ENCODE measurements around the gene FILIP1L. TPM values are rescaled to one million over a fixed set of nuclear protein-coding genes. Genes with fewer than 3 reads are reported as not detected.

The FILIP1L gene
- total RNA-seq, 1 experiment from 2014 or later, result 4.3 TPM

- peaks cover 12% of the 10 kb centered on the region for H3K4me1 ChIP-seq (ENCODE audit: insufficient read depth, low read length, poor library complexity, severe bottlenecking)
- TF ChIP-seq EZH2 (IDR thresholded peaks at IDR 0.05; ENCODE audit: borderline replicate concordance, low read depth, low read length, poor library complexity, severe bottlenecking), result no peak
- TF ChIP-seq, protein P1, sequence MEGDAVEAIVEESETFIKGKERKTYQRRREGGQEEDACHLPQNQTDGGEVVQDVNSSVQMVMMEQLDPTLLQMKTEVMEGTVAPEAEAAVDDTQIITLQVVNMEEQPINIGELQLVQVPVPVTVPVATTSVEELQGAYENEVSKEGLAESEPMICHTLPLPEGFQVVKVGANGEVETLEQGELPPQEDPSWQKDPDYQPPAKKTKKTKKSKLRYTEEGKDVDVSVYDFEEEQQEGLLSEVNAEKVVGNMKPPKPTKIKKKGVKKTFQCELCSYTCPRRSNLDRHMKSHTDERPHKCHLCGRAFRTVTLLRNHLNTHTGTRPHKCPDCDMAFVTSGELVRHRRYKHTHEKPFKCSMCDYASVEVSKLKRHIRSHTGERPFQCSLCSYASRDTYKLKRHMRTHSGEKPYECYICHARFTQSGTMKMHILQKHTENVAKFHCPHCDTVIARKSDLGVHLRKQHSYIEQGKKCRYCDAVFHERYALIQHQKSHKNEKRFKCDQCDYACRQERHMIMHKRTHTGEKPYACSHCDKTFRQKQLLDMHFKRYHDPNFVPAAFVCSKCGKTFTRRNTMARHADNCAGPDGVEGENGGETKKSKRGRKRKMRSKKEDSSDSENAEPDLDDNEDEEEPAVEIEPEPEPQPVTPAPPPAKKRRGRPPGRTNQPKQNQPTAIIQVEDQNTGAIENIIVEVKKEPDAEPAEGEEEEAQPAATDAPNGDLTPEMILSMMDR (conservative IDR thresholded peaks at IDR 0.05; ENCODE audit: low read depth, low read length), result no peak
- no peaks in the 10 kb centered on the region for H3K36me3 ChIP-seq (ENCODE audit: insufficient read depth, low read length, poor library complexity, severe bottlenecking)
- H3K27me3 ChIP-seq (replicated peaks; ENCODE audit: insufficient read depth, low read depth, low read length, poor library complexity), result no peaks in the 10 kb centered on the region
- intact Hi-C loops (cut with micrococcal nuclease; ENCODE audit: unreplicated experiment), result no loop called here
- POLR2A ChIA-PET (ENCODE audit: low non-redundant PET), result no interaction called here
- DNase-seq (ENCODE audit: low spot score), result peak; percentile 68
- peak overlapping the region; percentile 62 for H3K4me3 ChIP-seq (ENCODE audit: low read depth, low read length, poor library complexity, severe bottlenecking)
- H3K9me3 ChIP-seq (ENCODE audit: low read depth, low read length, poor library complexity, severe bottlenecking), result no peaks in the 10 kb centered on the region
- BruUV-seq (replicated peaks), result no TSS peak
- CTCF ChIA-PET, result interaction anchor here (0.6 kb wide), 2 partner anchors 43 to 52 kb away, joined by 4 read pairs; no protein-coding TSS in a partner anchor
- H3K27ac ChIP-seq (ENCODE audit: low read depth, low read length, poor library complexity, severe bottlenecking), result peak overlapping the region; percentile 62
Observed at GRCh38 chr3:99875581-99875928, 238.7 kb downstream of the FILIP1L start.

- intact Hi-C loops (cut with micrococcal nuclease; ENCODE audit: unreplicated experiment), result no loop called here
- Histone ChIP-seq H3K4me1 (ENCODE audit: insufficient read depth, low read length, poor library complexity, severe bottlenecking) (peaks cover 12% of the 10 kb centered on the region), H3K9me3 (ENCODE audit: low read depth, low read length, poor library complexity, severe bottlenecking) (no peaks in the 10 kb centered on the region), H3K36me3 (ENCODE audit: insufficient read depth, low read length, poor library complexity, severe bottlenecking) (no peaks in the 10 kb centered on the region), H3K4me3 (ENCODE audit: low read depth, low read length, poor library complexity, severe bottlenecking) (no peak overlapping the region), H3K27ac (ENCODE audit: low read depth, low read length, poor library complexity, severe bottlenecking) (no peak overlapping the region), H3K27me3 (replicated peaks; ENCODE audit: insufficient read depth, low read depth, low read length, poor library complexity) (no peaks in the 10 kb centered on the region)
- no TSS peak for BruUV-seq (replicated peaks)
- no peak for DNase-seq (ENCODE audit: low spot score)
- no peak for TF ChIP-seq EZH2 (IDR thresholded peaks at IDR 0.05; ENCODE audit: borderline replicate concordance, low read depth, low read length, poor library complexity, severe bottlenecking)
- TF ChIP-seq, protein P1 (conservative IDR thresholded peaks at IDR 0.05; ENCODE audit: low read depth, low read length), result no peak
- ChIA-PET CTCF (no interaction called here), POLR2A (ENCODE audit: low non-redundant PET) (no interaction called here)
Observed at GRCh38 chr3:99874237-99875002, 239.9 kb downstream of the FILIP1L start.

- BruUV-seq (replicated peaks), result no TSS peak
- no peaks in the 10 kb centered on the region for H3K27me3 ChIP-seq (replicated peaks; ENCODE audit: insufficient read depth, low read depth, low read length, poor library complexity)
- ChIA-PET CTCF (no interaction called here), POLR2A (ENCODE audit: low non-redundant PET) (no interaction called here)
- intact Hi-C loops (cut with micrococcal nuclease; ENCODE audit: unreplicated experiment), result no loop called here
- no peak overlapping the region for H3K4me3 ChIP-seq (ENCODE audit: low read depth, low read length, poor library complexity, severe bottlenecking)
- H3K4me1 ChIP-seq (ENCODE audit: insufficient read depth, low read length, poor library complexity, severe bottlenecking), result peaks cover 12% of the 10 kb centered on the region
- H3K9me3 ChIP-seq (ENCODE audit: low read depth, low read length, poor library complexity, severe bottlenecking), result no peaks in the 10 kb centered on the region
- no peaks in the 10 kb centered on the region for H3K36me3 ChIP-seq (ENCODE audit: insufficient read depth, low read length, poor library complexity, severe bottlenecking)
- TF ChIP-seq, protein P1 (conservative IDR thresholded peaks at IDR 0.05; ENCODE audit: low read depth, low read length), result no peak
- no peak for TF ChIP-seq EZH2 (IDR thresholded peaks at IDR 0.05; ENCODE audit: borderline replicate concordance, low read depth, low read length, poor library complexity, severe bottlenecking)
- no peak overlapping the region for H3K27ac ChIP-seq (ENCODE audit: low read depth, low read length, poor library complexity, severe bottlenecking)
- no peak for DNase-seq (ENCODE audit: low spot score)
Observed at GRCh38 chr3:99873269-99874102, 240.8 kb downstream of the FILIP1L start.
